Measurements from ENCODE around the gene FIGLA.

The FIGLA gene

GRCh38 chr2:70790136-70790828, at the start of gene FIGLA:
Gene FIGLA, minus strand, starts transcription at chr2:70790643. Its CDS starts 5 bp downstream, at chr2:70790638.
- DNase-seq (ENCODE audit: low read depth in 1 of 2, low spot score in 1 of 2), result no peak

- DNase-seq (ENCODE audit: low read depth in 1 of 2, low spot score in 1 of 2), result no peak
These were observed 47.8 kb upstream of the FIGLA start for GRCh38 chr2:70837980-70838925.

- DNase-seq (ENCODE audit: low read depth in 1 of 2, low spot score in 1 of 2), result no peak
These were observed 45.2 kb upstream of the FIGLA start, which contains the start of gene CD207 for GRCh38 chr2:70835643-70836042. Gene CD207, minus strand, starts transcription at chr2:70835816. Its CDS starts 40 bp downstream, at chr2:70835776.

- no peak for DNase-seq (ENCODE audit: low read depth in 1 of 2, low spot score in 1 of 2)
These were observed 44.4 kb upstream of the FIGLA start for GRCh38 chr2:70834881-70835280.

GRCh38 chr2:70834106-70834505, 43.7 kb upstream of the FIGLA start:
- no peak for DNase-seq (ENCODE audit: low read depth in 1 of 2, low spot score in 1 of 2)

- DNase-seq (ENCODE audit: low read depth in 1 of 2, low spot score in 1 of 2), result no peak
These were observed 42.8 kb upstream of the FIGLA start for GRCh38 chr2:70833246-70833645.

GRCh38 chr2:70832386-70832785, 41.9 kb upstream of the FIGLA start:
- no peak for DNase-seq (ENCODE audit: low read depth in 1 of 2, low spot score in 1 of 2)

GRCh38 chr2:70831861-70832260, 41.4 kb upstream of the FIGLA start:
- no peak for DNase-seq (ENCODE audit: low read depth in 1 of 2, low spot score in 1 of 2)

GRCh38 chr2:70830366-70830765, 39.9 kb upstream of the FIGLA start:
- no peak for DNase-seq (ENCODE audit: low read depth in 1 of 2, low spot score in 1 of 2)

- no peak for DNase-seq (ENCODE audit: low read depth in 1 of 2, low spot score in 1 of 2)
These were observed 39.5 kb upstream of the FIGLA start for GRCh38 chr2:70829916-70830315.

GRCh38 chr2:70828914-70829824, 38.7 kb upstream of the FIGLA start:
- no peak for DNase-seq (ENCODE audit: low read depth in 1 of 2, low spot score in 1 of 2)

GRCh38 chr2:70828115-70828514, 37.7 kb upstream of the FIGLA start:
- DNase-seq (ENCODE audit: low read depth in 1 of 2, low spot score in 1 of 2), result no peak

- DNase-seq (ENCODE audit: low read depth in 1 of 2, low spot score in 1 of 2), result no peak
These were observed 36.9 kb upstream of the FIGLA start for GRCh38 chr2:70827388-70827787.

GRCh38 chr2:70826696-70827350, 36.4 kb upstream of the FIGLA start:
- no peak for DNase-seq (ENCODE audit: low read depth in 1 of 2, low spot score in 1 of 2)

GRCh38 chr2:70823249-70823648, 32.8 kb upstream of the FIGLA start:
- no peak for DNase-seq (ENCODE audit: low read depth in 1 of 2, low spot score in 1 of 2)

- no peak for DNase-seq (ENCODE audit: low read depth in 1 of 2, low spot score in 1 of 2)
These were observed 32.4 kb upstream of the FIGLA start for GRCh38 chr2:70822843-70823242.

- DNase-seq (ENCODE audit: low read depth in 1 of 2, low spot score in 1 of 2), result no peak
These were observed 30.1 kb upstream of the FIGLA start, which contains the start of gene CLEC4F for GRCh38 chr2:70820499-70820898. Gene CLEC4F, minus strand, starts transcription at chr2:70820599. Its CDS starts 76 bp downstream, at chr2:70820523.

- no peak for DNase-seq (ENCODE audit: low read depth in 1 of 2, low spot score in 1 of 2)
These were observed 27.0 kb upstream of the FIGLA start for GRCh38 chr2:70817284-70817954.

- DNase-seq (ENCODE audit: low read depth in 1 of 2, low spot score in 1 of 2), result no peak
These were observed 26.3 kb upstream of the FIGLA start for GRCh38 chr2:70816726-70817125.

Measured in stimulated activated CD4-positive, alpha-beta T cell treated with anti-CD3 and anti-CD28 coated beads, Interleukin-15, amount 100 ng/mL, for 1 hour (primary cell).